HG03469 (cell line): ENCODE results near the gene ASPRV1.
"Not testable (repeated sequence)": the region's sequence is repeated elsewhere in the genome, so short reads cannot be mapped to it uniquely, and the experiment has no call there.

Experiments
- ATAC-seq: cut with Tn5 transposase; IDR thresholded peaks from one replicate; pipeline ENCODE4 v1.9.1; 2021; ENCODE audit warnings: mild to moderate bottlenecking, moderate library complexity, moderate number of reproducible peaks; ENCODE audit not compliant: unreplicated experiment

The ASPRV1 gene

DNA sequence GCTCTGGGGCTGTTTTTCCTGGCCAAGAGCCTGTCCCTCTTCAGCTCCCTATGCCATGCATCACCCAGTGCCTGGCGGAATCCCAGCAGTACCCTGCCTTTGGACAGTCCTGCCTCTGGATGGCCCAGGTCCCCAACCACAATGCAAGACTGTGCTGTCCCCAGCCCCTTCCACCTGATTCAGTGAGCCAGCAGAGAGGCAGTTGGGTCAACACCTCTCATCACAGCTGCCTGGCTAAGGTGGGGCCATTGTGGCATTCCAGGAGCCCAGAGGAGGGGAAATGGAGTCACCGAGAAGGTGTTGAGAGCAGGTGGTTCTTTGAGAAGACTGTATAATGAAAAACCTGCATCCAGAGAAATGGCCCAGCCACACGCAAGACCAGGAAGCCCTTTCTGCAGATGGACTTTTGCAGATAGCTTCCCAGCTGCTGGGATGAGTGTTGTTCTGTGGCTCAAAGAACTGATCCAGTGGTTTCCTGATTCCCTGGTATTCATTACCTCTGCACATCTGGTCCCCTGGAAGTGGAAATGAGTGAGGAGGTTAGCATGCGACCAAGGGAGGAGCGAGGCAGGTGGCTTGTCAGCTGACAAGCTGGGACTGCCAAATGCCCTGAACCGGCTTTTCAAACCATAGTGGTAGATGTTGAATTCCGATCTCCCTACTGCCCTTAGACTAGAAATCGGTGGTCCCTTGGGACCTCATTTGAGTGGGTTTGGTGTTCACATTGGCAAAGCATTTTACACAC lies 1.7 kb upstream of the ASPRV1 start:
- no peak for ATAC-seq

GRCh38 chr2:69960821-69961220 lies 610 bp downstream of the ASPRV1 start:
- ATAC-seq = no peak

- no peak for ATAC-seq
Measured at GRCh38 chr2:69959425-69959824, 2.0 kb downstream of the ASPRV1 start.

GRCh38 chr2:69958480-69958879 lies 3.0 kb downstream of the ASPRV1 start:
- ATAC-seq = no peak

DNA sequence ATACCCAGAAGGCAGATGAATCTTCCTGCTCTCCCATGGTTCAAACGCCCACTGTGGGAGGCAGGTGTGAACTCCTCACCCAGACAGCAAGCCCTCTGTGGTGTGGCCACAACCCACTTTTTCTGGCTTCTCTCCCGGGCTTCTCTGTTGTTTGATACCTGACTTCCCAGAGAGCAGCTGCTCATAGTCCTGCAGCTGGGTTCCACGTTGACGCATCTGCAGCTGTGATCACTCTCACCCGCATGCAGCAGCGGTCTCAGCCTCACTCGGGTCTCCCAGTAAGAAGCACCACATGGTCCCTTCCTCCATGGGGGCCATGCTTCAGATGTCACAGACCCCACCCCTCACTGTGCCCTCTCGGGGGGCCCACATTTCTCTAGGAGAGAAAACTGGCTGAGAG lies 3.5 kb downstream of the ASPRV1 start:
- no peak for ATAC-seq

- no peak for ATAC-seq
Measured at GRCh38 chr2:69956475-69956979, 4.9 kb downstream of the ASPRV1 start.

DNA sequence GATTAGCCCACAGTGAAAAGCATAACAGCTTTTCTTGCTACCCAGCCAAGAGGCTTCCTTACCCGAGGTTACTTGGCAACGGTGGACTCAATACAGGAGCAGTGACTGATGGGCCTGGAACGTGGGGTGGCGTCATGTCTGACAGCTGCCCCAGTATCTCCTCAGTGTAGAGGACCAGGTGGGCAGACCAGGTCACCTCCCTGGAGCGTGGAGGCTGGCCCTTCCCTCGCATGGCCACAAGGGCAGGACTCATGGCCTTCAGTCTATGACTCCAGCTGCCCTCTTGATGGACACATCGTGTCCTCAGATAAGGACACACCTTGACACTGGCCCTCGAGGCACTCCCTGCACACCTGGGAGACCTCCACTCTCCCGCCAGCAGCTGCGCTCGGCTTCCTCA lies 6.4 kb downstream of the ASPRV1 start:
- no peak for ATAC-seq

- no peak for ATAC-seq
Measured at GRCh38 chr2:69954084-69954483, 7.3 kb downstream of the ASPRV1 start.

DNA sequence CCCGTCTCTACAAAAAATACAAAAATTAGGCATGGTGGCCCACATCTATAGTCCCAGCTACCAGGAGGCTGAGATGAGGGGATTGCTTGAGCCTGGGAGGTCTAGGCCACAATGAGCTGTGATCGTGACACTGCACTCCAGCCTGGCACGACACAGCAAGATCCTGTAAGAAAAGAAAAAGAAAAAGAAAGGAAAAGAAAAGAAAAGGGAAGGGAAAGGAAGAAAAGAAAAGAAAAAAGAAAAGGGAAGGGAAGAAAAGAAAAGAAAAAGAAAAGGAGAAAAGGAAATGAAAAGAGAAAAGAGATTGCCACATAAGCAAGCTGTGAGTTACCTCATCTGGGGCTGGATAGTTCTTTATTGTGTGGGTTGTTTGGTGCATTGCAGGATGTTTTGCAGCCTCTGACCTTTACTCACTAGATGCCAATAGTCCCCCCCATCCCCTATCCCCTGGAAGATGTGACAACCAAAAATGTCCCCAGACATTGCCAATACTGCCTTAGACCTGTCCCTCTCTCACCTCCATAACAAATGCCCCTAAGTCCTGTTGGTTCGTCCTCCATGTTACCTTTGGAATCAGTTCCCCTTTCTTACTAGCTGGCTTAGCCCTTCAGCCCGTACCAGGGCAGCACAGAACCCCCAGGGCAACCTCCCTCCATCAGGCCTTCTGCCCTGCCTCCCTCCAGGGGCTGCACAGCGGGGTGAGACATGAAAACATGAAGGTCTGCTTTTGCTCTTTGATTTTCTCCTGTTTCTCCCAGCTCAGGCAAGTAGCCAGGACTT lies 8.9 kb downstream of the ASPRV1 start:
- ATAC-seq = no peak

- ATAC-seq = not testable (repeated sequence)
Measured at GRCh38 chr2:69950671-69951070, 10.8 kb downstream of the ASPRV1 start.

- no peak for ATAC-seq
Measured at GRCh38 chr2:69950241-69950640, 11.2 kb downstream of the ASPRV1 start.

- no peak for ATAC-seq
Measured at GRCh38 chr2:69948963-69949645, 12.3 kb downstream of the ASPRV1 start.

DNA sequence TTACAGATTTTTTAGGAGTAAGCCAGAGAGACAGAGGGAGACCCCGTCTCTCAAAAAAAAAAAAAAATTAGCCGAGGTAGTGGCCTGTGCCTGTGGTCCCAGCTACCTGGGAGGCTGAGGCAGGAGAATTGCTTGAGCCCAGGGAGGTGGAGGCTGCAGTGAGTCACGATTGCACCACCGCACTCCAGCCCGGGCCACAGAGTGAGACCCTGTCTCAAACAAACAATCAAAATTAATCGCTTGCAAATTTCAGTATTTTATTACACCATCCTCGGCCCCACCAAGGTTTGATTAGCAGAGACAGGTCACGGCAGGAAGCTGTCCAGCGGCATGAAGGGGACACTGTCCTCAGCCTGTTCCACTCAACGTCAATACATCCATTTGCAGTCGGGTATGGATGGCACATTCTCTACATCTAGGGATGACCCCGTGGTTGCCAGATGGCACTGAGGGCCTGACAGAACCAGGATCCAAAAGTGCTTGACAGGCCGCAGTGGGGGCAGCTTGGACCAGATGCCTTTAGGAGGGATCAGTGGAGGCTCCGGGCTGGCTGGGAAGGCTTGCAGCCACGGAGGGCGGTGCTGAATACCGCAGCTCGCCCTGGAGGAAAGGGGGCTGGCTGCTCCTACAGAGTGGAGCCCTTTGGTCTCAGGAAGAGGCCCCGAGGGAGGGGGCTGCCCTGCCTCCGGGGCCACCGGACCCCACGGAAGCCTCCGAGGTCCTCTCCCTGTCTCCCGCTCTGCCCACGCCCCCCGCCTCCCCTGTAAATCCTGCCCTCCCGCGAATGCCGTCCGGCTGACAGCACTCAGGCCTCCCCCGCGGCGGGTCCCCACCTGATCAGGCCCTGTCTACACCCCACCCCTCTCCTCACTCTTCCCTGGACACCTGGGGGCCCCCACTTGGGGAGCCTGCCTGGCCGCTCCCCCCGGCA lies 13.1 kb downstream of the ASPRV1 start:
- no peak for ATAC-seq

- no peak for ATAC-seq
Measured at GRCh38 chr2:69947325-69947931, 14.0 kb downstream of the ASPRV1 start.

DNA sequence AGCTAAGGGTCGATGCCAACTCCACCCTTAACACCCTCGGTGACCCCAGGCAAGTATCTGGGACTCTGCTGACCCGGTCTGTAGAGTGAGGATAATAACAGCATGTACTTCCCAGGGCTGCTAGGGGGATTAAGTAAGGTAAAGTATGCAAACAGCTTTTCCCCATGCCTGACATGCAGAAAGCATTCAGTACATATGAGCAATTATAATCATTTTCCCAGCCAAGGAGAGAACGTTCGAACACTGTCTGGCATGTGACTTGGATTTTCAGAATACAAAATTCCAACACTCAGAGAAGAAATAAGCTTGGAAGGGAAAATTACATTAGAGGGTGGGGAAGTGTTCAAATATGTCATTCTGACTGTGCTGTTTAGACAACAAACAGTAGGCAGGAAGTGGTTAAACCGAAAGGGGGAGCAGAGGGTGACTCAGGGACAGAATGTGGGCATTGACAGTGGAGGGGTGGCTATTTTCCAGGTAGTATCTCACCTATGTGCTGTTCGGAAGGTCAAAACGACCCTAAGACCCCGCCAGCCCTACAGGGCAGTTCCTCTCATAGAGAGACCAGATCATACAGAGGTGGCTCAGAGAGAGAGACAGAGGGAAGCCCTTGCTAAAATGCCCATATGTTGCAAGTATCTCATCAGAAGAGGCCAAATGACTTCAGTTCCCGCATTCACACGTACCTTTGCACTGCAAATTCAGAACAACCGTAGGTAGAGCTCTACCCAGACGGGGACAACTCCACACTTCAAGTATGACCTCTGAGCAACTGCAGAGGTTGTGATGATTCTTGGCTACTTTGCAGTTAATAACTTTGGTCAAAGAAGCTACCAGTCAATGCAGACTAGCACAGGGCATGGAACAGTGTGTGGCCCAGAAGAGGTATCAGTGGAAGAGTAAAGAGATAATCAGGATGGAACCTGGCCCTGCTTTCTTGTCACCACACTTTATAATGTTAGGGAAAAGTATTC lies 14.8 kb downstream of the ASPRV1 start:
- no peak for ATAC-seq

- no peak for ATAC-seq
Measured at GRCh38 chr2:69945941-69946340, 15.5 kb downstream of the ASPRV1 start.

DNA sequence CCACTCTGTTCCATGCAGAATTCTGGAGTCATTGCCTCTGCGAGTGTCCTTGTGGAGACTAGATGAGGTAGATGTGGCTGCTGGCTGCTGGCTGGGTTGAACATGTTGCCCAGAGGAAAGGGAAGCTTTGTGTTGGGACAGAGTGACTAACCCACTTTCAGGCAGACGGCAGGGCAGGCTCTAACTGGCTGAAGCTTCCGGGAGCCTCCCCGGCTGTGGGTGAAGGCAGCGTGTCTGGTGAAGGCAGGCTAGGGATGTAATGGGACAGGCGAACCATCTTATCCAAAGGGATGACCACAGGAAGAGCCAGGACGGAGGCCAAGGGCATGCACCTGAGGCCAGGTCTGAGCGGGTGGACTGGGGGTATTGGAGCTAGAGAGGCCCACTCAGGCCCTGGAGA lies 16.0 kb downstream of the ASPRV1 start:
- no peak for ATAC-seq

DNA sequence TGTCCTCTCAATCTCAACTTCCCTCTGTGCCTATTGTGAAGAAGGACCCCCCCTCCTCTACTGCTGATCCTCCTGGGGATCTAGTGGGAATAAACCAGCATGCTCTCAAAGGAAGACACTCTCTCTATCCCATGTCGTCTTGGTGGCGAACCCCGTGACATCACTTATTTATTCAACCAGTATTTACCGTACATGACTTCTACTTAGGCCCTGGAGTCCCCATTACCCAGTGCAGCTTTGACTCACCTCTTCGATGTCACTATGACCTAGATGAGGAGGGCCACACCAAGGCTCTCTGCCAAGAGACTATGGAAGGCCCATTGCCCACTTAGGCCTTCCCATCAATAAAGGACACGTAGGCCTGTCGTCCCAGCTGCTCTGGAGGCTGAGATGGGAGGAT lies 16.7 kb downstream of the ASPRV1 start:
- no peak for ATAC-seq
